Measurements from ENCODE around the gene OPN3.

The OPN3 gene

DNA sequence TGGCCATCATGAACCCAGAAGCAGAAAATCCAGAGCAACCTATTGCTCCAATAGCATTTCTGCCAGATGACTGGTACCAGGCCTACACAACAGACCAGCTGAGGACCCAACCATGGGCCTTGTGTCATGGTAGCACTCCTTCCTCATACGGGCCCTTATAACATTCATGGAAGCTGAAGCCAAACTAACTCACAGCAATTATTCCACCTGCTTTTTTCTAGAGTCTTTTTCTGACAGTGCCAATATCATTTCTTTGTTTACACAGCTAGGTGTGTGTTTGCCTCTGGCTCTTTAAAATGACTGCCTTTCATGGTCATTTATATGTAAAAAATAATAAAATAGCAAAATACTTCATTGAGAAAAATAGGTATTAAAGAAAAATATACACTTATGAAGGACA, 8.0 kb upstream of the OPN3 start:
- TF ChIP-seq, protein P1, sequence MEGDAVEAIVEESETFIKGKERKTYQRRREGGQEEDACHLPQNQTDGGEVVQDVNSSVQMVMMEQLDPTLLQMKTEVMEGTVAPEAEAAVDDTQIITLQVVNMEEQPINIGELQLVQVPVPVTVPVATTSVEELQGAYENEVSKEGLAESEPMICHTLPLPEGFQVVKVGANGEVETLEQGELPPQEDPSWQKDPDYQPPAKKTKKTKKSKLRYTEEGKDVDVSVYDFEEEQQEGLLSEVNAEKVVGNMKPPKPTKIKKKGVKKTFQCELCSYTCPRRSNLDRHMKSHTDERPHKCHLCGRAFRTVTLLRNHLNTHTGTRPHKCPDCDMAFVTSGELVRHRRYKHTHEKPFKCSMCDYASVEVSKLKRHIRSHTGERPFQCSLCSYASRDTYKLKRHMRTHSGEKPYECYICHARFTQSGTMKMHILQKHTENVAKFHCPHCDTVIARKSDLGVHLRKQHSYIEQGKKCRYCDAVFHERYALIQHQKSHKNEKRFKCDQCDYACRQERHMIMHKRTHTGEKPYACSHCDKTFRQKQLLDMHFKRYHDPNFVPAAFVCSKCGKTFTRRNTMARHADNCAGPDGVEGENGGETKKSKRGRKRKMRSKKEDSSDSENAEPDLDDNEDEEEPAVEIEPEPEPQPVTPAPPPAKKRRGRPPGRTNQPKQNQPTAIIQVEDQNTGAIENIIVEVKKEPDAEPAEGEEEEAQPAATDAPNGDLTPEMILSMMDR (IDR thresholded peaks at IDR 0.05; ENCODE audit: borderline replicate concordance, control extremely low read depth, extremely low read depth, insufficient read depth, missing control alignments), result no peak
- in situ Hi-C loops (cut with MboI; ENCODE audit: low sequenced_read_pairs, unreplicated experiment), result no loop called here
- no peak for DNase-seq (ENCODE audit: low spot score)

DNA sequence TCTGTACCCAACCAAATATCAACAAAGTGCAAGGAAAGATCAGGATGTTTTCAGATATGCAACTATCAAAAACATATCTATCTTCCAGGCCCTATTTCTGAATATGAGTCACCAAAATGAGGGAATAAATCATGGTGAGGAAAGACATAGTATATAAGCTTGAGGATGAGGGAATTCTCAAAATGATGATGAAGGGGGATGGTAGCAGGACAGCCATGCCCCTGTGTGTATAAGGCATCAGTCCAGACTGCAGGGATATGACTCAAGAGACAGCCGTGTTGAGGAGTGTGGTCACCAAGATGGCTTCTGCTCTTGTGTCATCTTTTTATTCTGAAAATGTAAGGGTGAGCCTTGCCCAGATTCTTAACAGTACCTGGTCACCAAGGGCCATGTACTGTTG, 7.5 kb upstream of the OPN3 start:
- TF ChIP-seq, protein P1 (IDR thresholded peaks at IDR 0.05; ENCODE audit: borderline replicate concordance, control extremely low read depth, extremely low read depth, insufficient read depth, missing control alignments), result no peak
- no peak for DNase-seq (ENCODE audit: low spot score)
- in situ Hi-C loops (cut with MboI; ENCODE audit: low sequenced_read_pairs, unreplicated experiment), result no loop called here

DNA sequence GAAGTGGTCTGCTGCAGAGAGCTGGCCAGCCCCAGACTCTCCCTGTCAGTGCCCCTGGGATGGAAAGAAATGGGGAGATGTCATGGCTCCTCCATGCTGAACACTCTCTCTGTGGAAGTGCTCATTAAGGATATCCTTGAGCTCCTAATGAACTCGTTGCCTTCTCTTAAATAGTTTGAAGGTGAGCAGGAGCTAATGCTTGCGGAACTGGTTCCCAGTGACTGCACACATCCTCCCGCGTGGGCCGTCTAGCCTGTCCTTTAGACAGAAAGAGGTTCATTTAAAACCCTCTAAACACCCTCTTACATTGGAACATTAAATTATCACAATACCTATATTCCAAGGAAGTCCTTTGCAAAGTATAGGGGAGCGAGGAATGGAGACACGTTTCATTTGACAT, 6.0 kb upstream of the OPN3 start:
- DNase-seq (ENCODE audit: low spot score), result no peak
- in situ Hi-C loops (cut with MboI; ENCODE audit: low sequenced_read_pairs, unreplicated experiment), result no loop called here
- TF ChIP-seq, protein P1 (IDR thresholded peaks at IDR 0.05; ENCODE audit: borderline replicate concordance, control extremely low read depth, extremely low read depth, insufficient read depth, missing control alignments), result no peak

DNA sequence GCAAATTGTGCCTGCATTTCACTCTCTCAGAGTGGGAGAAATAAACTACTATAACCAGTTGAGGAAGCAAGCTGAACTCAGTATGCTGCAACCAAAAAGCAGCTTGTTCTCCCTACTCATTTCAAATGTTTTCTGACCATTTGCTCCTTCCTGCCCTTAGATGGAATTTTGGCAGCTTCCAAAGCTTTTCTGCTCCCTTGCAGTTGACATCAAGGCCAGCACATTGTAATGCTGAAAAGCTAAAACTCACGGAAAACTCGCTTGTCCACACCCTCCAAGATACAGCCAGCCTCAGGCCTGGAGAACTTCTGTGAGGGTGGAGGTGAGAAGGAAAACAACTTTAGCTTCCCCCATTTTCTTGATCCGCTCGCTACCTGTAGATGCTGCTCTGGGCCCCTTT, 5.0 kb upstream of the OPN3 start:
- TF ChIP-seq, protein P1 (IDR thresholded peaks at IDR 0.05; ENCODE audit: borderline replicate concordance, control extremely low read depth, extremely low read depth, insufficient read depth, missing control alignments), result no peak
- DNase-seq (ENCODE audit: low spot score), result no peak
- in situ Hi-C loops (cut with MboI; ENCODE audit: low sequenced_read_pairs, unreplicated experiment), result no loop called here

DNA sequence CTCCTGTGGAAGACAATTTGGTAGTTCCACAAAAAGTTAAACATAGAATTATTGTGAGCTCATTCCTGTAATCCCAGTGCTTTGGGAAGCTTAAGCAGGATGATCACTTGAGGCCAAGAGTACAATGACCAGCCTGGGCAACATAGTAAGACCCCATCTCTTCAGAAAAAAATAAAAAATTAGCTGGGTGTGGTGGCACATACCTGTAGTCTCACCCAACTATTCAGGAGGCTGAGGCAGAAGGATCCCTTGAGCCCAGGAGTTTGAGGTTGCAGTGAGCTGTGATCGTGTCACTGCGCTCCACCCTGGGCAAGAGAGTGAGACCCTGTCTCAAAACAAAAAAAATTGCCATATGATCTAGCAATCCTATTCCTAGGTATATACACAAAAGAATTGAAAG, 4.1 kb upstream of the OPN3 start:
- TF ChIP-seq, protein P1 (IDR thresholded peaks at IDR 0.05; ENCODE audit: borderline replicate concordance, control extremely low read depth, extremely low read depth, insufficient read depth, missing control alignments), result no peak
- in situ Hi-C loops (cut with MboI; ENCODE audit: low sequenced_read_pairs, unreplicated experiment), result no loop called here

DNA sequence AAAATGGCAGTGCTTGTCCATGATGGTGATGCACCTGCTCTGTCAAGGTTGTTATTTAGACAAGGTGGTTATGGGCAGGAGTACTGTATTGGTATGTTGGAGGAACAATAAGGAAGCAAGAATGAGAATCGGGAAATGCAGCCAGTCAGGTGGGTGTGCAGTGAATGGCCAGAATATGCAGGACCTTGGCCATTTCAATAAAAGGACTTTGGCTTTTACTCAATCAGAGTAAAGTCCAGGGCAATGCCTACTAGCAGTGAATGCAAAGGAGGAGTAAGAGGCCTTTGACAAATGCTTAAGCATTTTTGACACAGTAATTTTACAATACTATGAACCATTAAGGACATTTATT, 2.4 kb upstream of the OPN3 start:
- no peak for DNase-seq (ENCODE audit: low spot score)
- in situ Hi-C loops (cut with MboI; ENCODE audit: low sequenced_read_pairs, unreplicated experiment), result no loop called here
- TF ChIP-seq, protein P1 (IDR thresholded peaks at IDR 0.05; ENCODE audit: borderline replicate concordance, control extremely low read depth, extremely low read depth, insufficient read depth, missing control alignments), result no peak

More for the DNA sequence above, 4.1 kb upstream of the OPN3 start:
- no peak for DNase-seq (ENCODE audit: low spot score)
